ENCODE results near the gene P4HA3.
A peak's percentile ranks its signal among the peaks of the same experiment; 100 is the strongest.

Gene P4HA3

GRCh38 chr11:74316772-74317505, 5.5 kb upstream of the P4HA3 start:
- peak in 1 of 5 experiments; percentile 9 for DNase-seq

DNA sequence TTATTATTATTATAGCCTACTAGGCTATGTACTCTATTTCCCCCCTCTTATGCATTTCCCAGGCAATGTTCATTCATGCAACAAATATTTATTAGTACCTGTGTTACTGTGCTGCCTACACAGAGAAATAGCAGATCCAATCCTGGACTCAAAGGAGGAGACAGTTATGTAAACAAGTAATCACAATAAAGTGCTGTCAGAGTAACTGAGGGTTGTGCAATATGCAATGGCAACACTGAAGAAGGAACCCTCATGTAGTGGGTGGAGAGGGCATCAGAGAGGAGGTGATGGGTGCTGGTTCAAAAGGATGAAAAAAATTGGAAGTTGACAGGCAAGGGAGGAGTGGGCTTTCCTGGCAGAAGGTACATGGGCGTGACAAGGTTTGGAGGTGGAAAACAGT, 886 bp upstream of the P4HA3 start:
- DNase-seq, result no peak

- DNase-seq, result no peak
These were observed 583 bp downstream of the P4HA3 start for GRCh38 chr11:74310857-74311256.

GRCh38 chr11:74307434-74307833, 4.0 kb downstream of the P4HA3 start:
- peak in 1 of 5 experiments; percentile 12 for DNase-seq

GRCh38 chr11:74306435-74307175, 4.8 kb downstream of the P4HA3 start:
- no peak for DNase-seq

DNA sequence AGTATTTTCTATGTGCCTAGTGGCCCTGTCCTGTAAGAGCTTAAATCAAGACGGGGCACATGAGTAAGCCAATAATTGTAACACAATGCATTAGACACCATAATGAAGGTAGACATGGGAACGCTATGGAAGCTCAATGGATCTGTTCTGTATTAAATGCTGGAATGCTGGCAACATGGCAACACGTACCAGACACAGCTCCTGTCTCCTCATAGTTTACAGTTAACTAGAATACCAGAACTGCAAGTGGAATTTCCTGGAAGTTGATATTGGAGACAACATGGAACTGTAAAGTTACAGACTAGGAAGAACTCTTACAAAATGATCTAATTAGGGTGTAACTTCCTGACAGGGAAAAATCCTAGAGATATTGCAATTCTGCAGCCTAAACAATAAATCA, 12.4 kb downstream of the P4HA3 start:
- DNase-seq, result no peak

DNA sequence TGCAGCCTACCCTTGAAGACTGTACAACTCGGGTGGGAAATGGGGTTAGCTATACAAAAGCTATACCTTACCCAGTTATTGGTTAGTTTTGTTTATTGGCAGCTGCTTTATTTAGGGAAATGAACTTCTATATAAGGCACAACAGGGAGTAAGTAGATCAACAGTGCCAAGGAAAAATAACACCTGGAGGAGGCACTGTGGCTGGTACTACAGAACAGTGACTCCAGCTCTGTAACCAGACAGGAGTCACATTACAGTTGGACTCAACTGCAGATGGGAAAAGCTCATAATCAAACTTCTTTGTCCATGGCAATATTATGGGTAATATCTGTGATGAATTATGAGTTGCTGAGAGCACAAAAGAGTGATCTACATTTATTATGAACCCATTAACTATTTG, 14.0 kb downstream of the P4HA3 start:
- no peak for DNase-seq

DNA sequence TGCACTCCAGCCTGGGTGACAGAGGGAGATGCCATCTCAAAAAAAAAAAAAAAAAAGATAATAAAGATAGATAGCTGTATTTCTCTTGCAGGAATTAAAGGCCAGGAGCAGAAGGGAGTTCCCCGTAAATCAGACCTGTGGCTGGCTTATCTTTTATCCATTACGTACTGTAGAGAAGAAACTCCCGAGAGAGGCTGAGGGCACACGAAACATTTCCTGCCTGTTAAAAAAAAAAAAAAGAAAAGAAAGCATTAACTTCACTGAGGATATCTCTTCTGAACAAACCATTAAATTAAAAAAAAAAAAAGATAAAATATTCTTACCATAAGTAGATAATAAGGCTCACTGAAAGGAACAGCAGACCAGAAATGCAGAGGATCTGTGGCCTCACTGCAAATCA, 22.5 kb downstream of the P4HA3 start:
- DNase-seq, result peak in 1 of 5 experiments; percentile 54

DNA sequence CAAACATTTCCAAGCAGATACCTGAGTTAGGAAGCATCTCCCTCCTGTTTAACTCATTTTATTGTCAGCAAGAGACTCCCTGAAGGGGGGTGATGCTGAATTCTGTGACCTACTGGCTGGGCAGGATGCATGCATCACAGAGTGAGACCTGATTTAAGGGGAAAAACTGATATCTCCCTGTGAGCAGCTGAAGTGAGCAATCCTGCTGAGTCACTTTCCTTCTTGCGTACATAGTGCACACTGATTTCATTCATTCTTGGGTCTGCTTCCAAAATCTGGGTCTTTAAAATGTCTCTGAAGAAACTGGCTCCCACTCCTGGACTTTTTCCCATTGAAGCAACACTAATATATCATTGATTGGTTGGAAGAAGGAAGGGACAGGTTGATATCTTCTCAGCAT, 23.3 kb downstream of the P4HA3 start:
- DNase-seq, result no peak

- DNase-seq, result no peak
These were observed 27.0 kb downstream of the P4HA3 start for GRCh38 chr11:74284466-74284865.

GRCh38 chr11:74283580-74284180, 27.8 kb downstream of the P4HA3 start:
- DNase-seq, result no peak

DNA sequence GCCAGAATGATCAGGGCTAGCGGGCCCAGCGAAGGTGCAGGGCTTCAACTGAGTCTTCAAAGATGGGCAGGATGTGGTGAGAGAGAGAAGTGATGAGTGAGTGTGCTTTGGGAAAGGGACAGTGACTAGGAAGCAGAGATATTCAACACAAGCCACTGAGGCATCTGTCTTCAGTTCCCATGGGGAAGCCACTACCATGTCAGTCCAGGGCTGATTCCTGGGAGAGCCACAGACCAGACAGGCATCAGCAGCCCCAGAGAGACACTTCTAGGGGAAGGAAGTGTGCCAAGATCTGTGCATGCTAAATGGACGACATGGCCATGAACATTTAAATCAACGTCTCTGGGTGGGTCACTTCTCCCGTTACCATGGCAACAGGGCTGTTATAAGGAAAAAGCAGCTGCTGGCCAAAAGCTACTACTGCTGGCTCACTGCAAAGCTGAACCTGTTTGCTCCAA, 28.5 kb downstream of the P4HA3 start:
- peak in 1 of 5 experiments; percentile 53 for DNase-seq

DNA sequence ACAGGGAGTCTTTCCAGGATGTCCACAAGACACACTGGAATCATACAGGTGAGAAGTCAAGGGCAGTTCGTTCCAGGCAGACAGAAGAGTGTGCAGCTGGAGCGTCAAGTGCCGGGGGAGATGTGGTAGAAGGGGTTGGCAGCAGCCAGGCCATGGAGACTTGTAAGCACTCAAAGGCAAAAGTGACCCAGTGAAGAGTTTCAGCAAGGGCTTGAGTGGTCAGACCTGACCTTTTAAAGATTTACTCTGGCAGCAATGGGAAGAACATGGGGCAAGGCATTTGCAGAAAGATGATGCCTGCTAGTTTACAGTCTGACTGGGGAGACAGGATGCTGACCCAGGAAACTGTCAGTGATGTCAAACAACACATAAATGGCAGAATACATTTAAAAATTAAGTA, 29.0 kb downstream of the P4HA3 start:
- no peak for DNase-seq

GRCh38 chr11:74280494-74280893, 30.9 kb downstream of the P4HA3 start:
- no peak for DNase-seq

DNA sequence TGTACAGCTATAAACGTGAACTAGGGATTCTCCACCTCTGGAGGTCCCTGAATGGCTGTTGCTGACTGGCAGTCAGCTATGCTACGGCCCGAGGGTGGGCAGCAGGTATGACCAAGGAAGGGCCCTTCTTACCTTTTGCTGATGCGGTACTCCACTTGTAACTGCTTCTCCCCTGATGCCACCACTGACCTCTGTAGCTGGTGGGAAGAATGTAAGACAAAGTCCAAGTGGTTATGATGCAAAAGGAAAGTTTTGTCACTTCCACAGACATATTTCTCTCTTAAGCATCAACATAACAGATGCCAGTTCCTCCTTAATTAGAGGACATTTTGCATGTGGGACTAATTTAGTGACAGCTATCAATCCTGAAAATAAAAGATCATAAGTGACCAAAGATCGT, 32.2 kb downstream of the P4HA3 start:
- DNase-seq, result no peak

DNA sequence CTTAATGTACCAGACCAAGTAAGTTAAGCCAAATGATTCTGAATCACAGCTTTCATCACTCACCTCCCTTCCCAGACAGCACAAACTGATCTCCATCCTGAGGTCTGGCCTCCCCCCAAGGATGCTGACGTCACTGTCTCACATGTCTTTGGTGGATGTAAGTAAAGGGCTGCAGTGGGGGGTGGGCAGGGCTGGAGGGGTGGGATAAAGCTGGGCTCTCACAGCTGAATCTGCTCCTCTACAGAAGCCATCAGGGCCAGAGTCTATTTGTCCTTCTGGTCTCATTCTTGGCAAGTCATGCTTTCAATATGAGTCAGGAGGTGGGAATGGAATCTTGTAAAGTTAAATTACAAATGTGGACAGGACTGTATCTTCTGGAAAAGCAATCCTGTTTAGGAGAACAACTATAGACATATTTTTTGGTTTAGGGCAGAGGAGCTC, 32.7 kb downstream of the P4HA3 start:
- DNase-seq, result no peak

DNA sequence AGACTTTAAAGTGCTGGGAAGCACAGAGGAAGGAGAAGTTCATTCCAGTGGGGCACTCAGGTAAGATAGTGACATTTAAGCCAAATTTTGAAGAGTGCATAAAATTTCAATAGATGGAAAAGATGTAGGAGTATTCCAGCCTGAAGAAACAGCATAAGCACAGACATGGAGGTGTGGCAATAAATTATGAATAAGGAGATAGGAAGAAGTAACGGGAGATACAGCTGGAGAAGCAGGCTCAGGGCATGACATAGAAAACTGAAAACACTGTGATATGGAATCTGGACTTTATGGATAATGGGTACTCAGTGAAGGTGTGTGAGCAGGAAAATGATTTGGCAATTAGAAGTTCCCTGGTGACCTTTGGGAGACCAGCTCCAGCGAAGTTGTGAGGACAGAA, 33.3 kb downstream of the P4HA3 start:
- no peak for DNase-seq

DNA sequence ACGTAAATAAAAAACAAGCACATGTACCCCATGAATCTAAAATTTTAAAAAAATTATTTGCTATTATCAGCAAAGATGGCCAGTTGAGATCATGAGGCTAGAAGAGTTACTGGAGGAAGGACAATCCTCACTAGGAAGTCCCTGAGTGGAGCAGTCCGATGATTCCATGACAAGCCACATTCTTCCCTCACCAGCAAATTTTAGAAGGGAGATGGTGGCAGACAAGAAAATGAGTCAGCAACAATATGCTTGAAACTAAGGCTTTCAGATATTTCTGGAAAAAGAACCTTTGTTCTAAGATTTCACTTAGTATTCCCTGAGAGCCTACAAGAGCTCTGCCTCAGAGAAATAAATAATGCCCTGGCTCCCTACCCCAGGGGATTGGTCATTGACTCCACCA, 34.9 kb downstream of the P4HA3 start:
- DNase-seq, result no peak

DNA sequence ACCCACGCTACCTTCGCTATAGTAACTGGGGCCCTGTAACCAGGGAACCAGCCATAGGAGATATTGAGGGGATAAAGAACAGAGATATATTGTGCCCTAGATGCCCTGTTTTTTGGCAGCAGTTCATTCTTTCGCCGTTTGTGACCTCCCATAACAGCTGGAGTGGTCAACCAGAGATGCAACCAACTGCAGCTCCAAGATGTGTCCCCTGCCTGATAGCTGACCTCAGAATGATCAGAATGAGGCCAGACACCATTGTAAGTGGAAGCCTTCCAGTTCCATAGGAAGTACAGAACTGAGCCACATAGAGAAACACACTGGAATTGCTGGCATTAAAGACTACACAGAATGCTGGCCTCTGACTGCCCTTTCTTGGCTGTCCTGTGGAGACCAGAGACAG, 39.2 kb downstream of the P4HA3 start:
- DNase-seq, result no peak

GRCh38 chr11:74269161-74269811, 42.2 kb downstream of the P4HA3 start:
- DNase-seq, result peak in 1 of 5 experiments; percentile 84

DNA sequence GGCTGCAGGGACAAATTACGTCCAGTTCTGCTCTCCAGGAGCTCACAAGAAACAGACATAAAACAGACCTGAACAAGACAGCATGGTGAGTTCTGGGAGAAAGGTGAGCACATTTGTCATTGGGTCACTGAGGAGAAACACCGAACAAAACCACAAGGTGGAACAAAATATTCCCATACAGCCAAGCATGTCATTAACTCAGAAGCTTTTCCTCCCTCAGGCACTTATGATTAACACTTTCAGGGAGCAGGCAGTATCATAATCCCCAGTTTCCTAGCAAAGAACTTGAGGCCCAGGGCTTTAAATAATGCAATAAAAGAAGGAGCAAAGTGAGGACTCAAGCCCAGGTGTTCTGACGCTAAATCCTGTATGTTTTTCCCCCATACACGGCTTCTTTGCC, 43.0 kb downstream of the P4HA3 start:
- DNase-seq, result no peak

- DNase-seq, result no peak
These were observed 44.4 kb downstream of the P4HA3 start for GRCh38 chr11:74267014-74267413.

DNA sequence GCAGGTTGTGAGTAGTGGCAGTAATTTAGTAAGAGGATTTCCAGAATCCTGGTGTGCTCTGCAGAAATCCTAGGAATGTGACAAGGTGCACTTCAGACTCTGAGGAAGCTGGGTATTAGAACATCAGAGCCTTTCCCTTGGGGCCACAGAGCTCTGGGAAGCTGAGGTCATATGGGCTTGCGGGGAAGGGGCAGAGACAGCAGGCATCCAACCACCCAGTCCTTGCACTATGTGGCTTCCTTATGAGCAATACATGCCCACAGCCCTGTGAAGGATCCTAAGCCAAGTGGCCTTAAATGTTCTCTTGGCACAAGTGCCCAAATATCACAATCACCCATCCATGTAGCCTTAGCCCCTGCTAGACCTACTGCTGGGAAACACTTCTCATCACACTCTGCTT, 46.2 kb downstream of the P4HA3 start:
- DNase-seq, result no peak
